ENCODE results near the gene PLPP6. TPM values are rescaled to one million over a fixed set of nuclear protein-coding genes. Genes with fewer than 3 reads are reported as not detected.
A peak's percentile ranks its signal among the peaks of the same experiment; 100 is the strongest.

The PLPP6 gene
- total and polyA plus RNA-seq, 7 donors = 0.53 to 3.1 (median 1.7) TPM

DNA sequence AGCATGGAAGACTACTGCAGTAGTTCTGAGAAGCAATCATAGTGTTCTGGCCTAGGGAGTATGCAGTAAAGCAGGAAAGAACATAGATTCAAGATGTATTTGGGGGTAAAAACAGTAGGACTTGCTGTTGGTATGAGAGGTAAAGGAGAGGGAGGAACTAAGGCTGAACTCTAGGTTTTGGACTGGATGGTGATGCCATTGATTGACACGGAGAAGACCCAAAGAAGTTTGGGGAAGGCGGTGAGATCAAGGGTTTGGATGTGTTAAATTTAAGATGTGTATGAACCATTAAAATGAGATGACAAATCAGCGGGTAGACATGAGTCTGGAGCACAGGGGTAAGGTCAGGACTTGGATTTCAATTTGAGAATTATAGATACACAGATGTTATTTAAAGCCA, 15.3 kb downstream of the PLPP6 start:
- DNase-seq (no peak), ATAC-seq (no peak)
- H3K27me3 ChIP-seq (ENCODE audit: insufficient read depth in 3 of 3, low read length in 2 of 3) = no peaks in the 10 kb centered on the region
- peaks cover 24% of the 10 kb centered on the region for H3K4me1 ChIP-seq
- H3K36me3 ChIP-seq (ENCODE audit: insufficient read depth in 1 of 2, low read depth in 1 of 2) = no peaks in the 10 kb centered on the region
- no peak overlapping the region for H3K4me3 ChIP-seq
- no peaks in the 10 kb centered on the region for H3K9me3 ChIP-seq
- WGBS, 3 donors = 54 to 95% (median 88%) methylated on average over 3 of the region's 3 CpGs
- intact Hi-C loops (cut with DNase I) = no loop called here
- TF ChIP-seq, protein P1, sequence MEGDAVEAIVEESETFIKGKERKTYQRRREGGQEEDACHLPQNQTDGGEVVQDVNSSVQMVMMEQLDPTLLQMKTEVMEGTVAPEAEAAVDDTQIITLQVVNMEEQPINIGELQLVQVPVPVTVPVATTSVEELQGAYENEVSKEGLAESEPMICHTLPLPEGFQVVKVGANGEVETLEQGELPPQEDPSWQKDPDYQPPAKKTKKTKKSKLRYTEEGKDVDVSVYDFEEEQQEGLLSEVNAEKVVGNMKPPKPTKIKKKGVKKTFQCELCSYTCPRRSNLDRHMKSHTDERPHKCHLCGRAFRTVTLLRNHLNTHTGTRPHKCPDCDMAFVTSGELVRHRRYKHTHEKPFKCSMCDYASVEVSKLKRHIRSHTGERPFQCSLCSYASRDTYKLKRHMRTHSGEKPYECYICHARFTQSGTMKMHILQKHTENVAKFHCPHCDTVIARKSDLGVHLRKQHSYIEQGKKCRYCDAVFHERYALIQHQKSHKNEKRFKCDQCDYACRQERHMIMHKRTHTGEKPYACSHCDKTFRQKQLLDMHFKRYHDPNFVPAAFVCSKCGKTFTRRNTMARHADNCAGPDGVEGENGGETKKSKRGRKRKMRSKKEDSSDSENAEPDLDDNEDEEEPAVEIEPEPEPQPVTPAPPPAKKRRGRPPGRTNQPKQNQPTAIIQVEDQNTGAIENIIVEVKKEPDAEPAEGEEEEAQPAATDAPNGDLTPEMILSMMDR (IDR thresholded peaks at IDR 0.05) = no peak
- peak overlapping the region; percentile 36 for H3K27ac ChIP-seq

DNA sequence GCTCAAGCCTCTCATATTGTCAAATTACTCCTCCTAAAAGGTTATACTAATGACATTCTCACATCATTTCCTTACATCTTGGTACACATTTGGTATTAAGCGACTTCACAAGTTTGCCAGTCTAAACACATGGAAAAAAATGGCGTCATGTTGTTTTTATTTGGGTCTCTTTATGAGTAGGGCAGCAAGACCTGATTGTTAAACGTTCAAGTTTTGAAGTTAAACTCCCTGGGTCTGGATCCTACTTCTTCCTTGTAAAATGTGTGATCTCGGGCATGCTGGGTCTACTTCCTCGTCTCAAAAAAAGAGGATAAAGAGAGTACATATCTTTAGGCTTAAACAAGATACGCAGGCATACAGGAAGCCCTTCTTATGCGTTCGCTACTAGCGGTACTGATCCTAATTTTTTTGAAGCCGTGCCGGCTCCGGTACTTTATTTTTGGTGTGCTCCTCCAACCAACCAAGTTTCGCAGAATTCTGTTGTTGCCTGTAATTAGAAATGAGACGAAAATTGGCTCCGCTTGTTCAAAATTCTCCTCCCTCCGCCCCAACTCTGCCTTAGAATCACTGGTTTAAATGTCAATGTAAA, 16.7 kb downstream of the PLPP6 start:
- no peak for DNase-seq

DNA sequence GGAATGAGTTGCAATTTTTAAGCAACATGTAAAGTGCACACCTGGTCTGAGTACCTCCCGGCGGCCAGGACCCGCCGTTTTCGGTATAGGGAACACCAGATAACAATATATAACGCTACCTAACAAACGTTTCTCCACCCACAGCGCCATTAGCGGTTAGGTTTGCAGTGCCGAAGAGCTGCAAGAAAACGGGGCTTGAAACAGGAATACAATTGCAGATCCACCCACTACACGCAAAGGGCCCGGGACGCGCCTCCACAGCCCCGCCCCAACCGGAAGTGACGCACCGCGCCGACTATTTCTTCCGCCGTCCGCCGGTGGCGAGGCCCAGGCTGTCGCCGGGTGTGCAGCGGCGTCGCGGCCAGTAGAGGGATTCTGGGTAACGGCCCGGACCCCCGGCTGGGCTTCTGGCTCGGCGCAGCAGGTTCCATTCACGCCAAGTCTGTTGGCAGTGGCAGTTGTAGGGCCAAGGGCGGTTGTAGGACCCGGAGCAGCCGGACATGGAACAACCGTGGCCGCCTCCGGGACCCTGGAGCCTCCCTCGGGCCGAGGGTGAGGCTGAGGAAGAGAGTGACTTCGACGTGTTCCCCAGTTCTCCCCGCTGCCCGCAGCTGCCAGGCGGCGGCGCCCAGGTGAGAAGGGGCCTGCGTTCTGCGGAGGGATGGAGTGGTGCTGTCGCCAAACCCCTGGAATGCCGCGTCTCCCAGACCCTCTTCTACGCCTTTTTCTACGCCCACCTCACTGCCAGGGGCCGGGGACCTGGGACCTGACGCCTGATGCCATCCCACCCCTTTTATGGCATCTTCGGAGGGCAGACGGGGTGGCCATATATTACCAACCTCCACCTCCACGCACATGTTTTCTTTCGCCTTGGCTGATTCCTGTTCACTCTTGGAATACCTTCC, 17.4 kb downstream of the PLPP6 start, which contains the start of gene CDC37L1:
Gene CDC37L1 (plus strand): TSS at position 302 of the 905 bp plus-strand sequence. CDS start 199 bp downstream, at position 501.
- Histone ChIP-seq H3K36me3 (ENCODE audit: insufficient read depth in 1 of 2, low read depth in 1 of 2) (no peaks in the 10 kb centered on the region), H3K4me1 (peaks cover 37% of the 10 kb centered on the region), H3K4me3 (peak within 1 kb of the TSS; percentile 78), H3K27me3 (ENCODE audit: insufficient read depth in 3 of 3, low read length in 2 of 3) (no peaks in the 10 kb centered on the region), H3K9me3 (no peaks in the 10 kb centered on the region), H3K27ac (peak within 1 kb of the TSS; percentile 96)
- TF ChIP-seq, protein P1 (IDR thresholded peaks at IDR 0.05) = peak; percentile 74
- intact Hi-C loops (cut with DNase I) = no loop called here
- 0 to 1% (median 0%) methylated on average over 65 to 66 of the region's 66 CpGs for WGBS, 3 donors
- DNase-seq = peak; percentile 98 to 99
- peak; percentile 91 to 98 (median 96) for ATAC-seq

More for the DNA sequence above, 16.7 kb downstream of the PLPP6 start:
- H3K27me3 ChIP-seq (ENCODE audit: insufficient read depth in 3 of 3, low read length in 2 of 3) = no peaks in the 10 kb centered on the region
- TF ChIP-seq, protein P1 (IDR thresholded peaks at IDR 0.05) = no peak
- peak overlapping the region; percentile 96 for H3K27ac ChIP-seq
- ATAC-seq = no peak
- intact Hi-C loops (cut with DNase I) = no loop called here
- H3K4me3 ChIP-seq = peak overlapping the region; percentile 78
- no peaks in the 10 kb centered on the region for H3K36me3 ChIP-seq (ENCODE audit: insufficient read depth in 1 of 2, low read depth in 1 of 2)
- WGBS, 3 donors = 1 to 2% (median 1%) methylated on average over 16 of the region's 16 CpGs
- H3K9me3 ChIP-seq = no peaks in the 10 kb centered on the region
- H3K4me1 ChIP-seq = peaks cover 33% of the 10 kb centered on the region

DNA sequence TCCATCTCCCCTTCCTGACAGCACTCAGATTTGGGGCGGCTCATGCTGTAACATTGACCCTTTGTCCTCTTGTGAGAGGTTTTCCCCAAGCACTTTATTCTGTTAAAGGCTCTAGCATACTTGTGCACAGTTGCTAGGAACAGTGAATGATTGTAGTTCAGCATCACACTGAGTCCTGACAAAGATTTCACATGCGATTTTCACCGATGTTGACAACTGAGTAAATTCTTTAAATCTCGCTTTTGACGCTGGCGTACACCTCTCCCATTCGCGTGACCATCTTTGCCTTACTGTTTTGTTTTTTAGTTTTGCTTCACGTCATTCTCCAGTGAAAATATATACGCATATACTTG, 18.1 kb downstream of the PLPP6 start:
- TF ChIP-seq, protein P1 (IDR thresholded peaks at IDR 0.05) = no peak
- Histone ChIP-seq H3K9me3 (no peaks in the 10 kb centered on the region), H3K4me3 (peak overlapping the region; percentile 78), H3K27ac (peak overlapping the region; percentile 96), H3K4me1 (peaks cover 40% of the 10 kb centered on the region), H3K27me3 (ENCODE audit: insufficient read depth in 3 of 3, low read length in 2 of 3) (no peaks in the 10 kb centered on the region), H3K36me3 (ENCODE audit: insufficient read depth in 1 of 2, low read depth in 1 of 2) (peaks cover 0 to 6% of the 10 kb centered on the region in 2 donors)
- DNase-seq (no peak), ATAC-seq (peak in 1 of 4 donors; percentile 9)
- intact Hi-C loops (cut with DNase I) = no loop called here
- WGBS, 3 donors = 0 to 1% (median 1%) methylated on average over 10 of the region's 10 CpGs

All from psoas muscle (tissue), 8 donors.